BE2C (cell line): ENCODE measurements around the gene HEPN1.

Experiments
- DNase-seq: peaks from one replicate; pipeline ENCODE4 v3.0.0-alpha.2; 2020
- H3K27me3 ChIP-seq: fragments of 250-450 bp; sonication (Bioruptor Pico); 2 replicates; pipeline ENCODE4 v1.5.1; 2020; ENCODE audit warnings: mild to moderate bottlenecking
- H3K36me3 ChIP-seq: fragments of 250-450 bp; sonication (Bioruptor Pico); 2 replicates; pipeline ENCODE4 v1.5.1; 2020; ENCODE audit warnings: mild to moderate bottlenecking
- H3K4me1 ChIP-seq: fragments of 250-450 bp; sonication (Bioruptor Pico); 2 replicates; pipeline ENCODE4 v1.5.1; 2020
- H3K4me3 ChIP-seq: 2 replicates; pipeline ENCODE4 v1.5.1; 2011; ENCODE audit warnings: low read depth, low read length
- H3K9me3 ChIP-seq: fragments of 250-450 bp; sonication (Bioruptor Pico); 2 replicates; pipeline ENCODE4 v1.5.1; 2020
- TF ChIP-seq, protein P1 (sequence below): IDR thresholded peaks from 2 replicates; pipeline ENCODE4 v1.5.1; 2012; ENCODE audit warnings: mild to moderate bottlenecking, low read depth, low read length

HEPN1 gene

DNA sequence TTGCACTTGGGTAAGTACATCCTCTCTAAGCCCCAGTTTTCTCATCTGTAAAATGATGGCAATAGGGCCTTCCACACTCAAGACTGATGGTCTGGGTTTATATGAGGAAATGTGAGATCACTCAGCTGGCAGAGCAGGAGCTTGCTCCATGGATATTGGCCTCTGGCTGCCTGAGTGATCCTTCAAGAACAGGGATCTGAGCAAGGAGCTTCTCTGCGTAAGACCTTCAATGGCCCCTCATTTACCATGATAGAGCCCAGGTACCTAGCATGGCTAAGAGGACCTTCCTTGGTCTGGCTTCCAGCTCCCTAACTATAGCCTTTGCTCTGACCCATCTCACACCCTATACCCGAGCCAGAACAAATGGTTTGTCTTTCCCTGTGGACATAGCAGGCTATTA lies 26.9 kb upstream of the HEPN1 start:
- Histone ChIP-seq H3K4me3 (no peak overlapping the region), H3K9me3 (no peaks in the 10 kb centered on the region), H3K27me3 (no peaks in the 10 kb centered on the region), H3K36me3 (no peaks in the 10 kb centered on the region), H3K4me1 (peaks cover 11% of the 10 kb centered on the region)
- no peak for DNase-seq
- TF ChIP-seq, protein P1, sequence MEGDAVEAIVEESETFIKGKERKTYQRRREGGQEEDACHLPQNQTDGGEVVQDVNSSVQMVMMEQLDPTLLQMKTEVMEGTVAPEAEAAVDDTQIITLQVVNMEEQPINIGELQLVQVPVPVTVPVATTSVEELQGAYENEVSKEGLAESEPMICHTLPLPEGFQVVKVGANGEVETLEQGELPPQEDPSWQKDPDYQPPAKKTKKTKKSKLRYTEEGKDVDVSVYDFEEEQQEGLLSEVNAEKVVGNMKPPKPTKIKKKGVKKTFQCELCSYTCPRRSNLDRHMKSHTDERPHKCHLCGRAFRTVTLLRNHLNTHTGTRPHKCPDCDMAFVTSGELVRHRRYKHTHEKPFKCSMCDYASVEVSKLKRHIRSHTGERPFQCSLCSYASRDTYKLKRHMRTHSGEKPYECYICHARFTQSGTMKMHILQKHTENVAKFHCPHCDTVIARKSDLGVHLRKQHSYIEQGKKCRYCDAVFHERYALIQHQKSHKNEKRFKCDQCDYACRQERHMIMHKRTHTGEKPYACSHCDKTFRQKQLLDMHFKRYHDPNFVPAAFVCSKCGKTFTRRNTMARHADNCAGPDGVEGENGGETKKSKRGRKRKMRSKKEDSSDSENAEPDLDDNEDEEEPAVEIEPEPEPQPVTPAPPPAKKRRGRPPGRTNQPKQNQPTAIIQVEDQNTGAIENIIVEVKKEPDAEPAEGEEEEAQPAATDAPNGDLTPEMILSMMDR = no peak

DNA sequence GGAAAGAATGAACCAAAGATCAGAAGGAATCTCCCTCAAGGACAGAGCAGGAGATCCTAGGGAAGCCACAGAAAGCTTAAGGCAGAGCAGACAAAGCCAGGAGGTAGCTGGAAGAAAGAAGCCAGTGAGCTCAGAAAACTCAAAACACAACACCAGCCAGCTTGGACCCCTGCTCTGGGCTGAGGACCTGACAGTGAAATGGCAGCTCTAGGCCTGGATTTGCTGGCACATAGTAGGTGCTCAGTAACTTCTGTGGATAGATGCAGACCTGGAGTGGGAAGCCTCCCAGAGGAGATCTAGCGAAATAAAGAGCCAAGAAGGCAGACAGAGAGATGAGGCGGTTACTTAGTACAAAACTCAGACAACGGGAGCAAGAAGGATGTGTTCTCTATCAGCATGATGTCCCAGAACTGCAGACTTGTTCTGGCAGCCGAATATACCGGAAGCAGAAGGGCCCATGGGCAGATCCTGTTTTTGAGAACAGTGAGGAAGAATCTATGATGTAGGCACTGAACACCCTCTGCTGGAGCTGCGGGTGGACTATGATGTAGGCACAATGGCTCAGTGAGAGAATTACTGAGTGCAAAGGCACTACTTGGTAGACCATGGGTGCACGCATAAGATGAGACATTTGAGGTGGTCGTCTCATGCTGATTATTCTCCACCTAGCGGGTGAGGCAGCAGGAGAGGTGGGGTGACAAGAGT lies 26.1 kb upstream of the HEPN1 start:
- H3K4me1 ChIP-seq = peaks cover 11% of the 10 kb centered on the region
- H3K27me3 ChIP-seq = no peaks in the 10 kb centered on the region
- H3K9me3 ChIP-seq = no peaks in the 10 kb centered on the region
- no peak overlapping the region for H3K4me3 ChIP-seq
- H3K36me3 ChIP-seq = no peaks in the 10 kb centered on the region
- TF ChIP-seq, protein P1 = no peak
- no peak for DNase-seq

DNA sequence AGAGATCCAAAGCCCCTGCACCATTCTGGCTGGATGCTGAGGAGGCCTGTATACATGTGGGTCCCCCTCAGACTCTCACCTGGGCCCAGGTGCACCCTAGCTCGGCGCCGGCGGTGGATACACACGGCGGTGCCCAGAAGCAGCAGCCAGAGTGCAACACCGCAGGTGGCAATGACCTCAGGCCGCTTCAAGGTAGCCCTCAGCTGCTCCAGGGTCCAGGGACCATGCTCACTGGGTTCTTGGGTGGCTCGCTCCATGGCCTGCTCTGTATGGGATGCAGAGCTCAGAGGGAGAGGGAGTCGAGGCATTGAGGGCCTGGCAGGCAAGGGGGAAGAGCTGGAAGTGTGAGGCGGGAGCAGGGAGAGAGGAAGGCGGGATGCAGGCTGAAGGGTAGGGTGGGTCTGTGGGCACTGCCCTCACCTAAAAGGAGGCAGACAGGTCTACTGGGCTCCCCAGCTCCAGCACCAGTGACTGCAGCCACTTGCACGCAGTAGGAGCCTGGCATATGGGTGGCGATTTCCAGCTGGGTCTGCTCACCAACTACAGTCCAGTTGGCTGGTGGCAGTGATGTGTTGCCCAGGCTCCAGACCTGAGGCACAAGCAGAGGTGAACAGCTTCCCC lies 25.2 kb upstream of the HEPN1 start:
- H3K4me1 ChIP-seq = peaks cover 11% of the 10 kb centered on the region
- no peaks in the 10 kb centered on the region for H3K36me3 ChIP-seq
- TF ChIP-seq, protein P1 = no peak
- H3K27me3 ChIP-seq = no peaks in the 10 kb centered on the region
- no peak for DNase-seq
- H3K4me3 ChIP-seq = no peak overlapping the region
- H3K9me3 ChIP-seq = no peaks in the 10 kb centered on the region

DNA sequence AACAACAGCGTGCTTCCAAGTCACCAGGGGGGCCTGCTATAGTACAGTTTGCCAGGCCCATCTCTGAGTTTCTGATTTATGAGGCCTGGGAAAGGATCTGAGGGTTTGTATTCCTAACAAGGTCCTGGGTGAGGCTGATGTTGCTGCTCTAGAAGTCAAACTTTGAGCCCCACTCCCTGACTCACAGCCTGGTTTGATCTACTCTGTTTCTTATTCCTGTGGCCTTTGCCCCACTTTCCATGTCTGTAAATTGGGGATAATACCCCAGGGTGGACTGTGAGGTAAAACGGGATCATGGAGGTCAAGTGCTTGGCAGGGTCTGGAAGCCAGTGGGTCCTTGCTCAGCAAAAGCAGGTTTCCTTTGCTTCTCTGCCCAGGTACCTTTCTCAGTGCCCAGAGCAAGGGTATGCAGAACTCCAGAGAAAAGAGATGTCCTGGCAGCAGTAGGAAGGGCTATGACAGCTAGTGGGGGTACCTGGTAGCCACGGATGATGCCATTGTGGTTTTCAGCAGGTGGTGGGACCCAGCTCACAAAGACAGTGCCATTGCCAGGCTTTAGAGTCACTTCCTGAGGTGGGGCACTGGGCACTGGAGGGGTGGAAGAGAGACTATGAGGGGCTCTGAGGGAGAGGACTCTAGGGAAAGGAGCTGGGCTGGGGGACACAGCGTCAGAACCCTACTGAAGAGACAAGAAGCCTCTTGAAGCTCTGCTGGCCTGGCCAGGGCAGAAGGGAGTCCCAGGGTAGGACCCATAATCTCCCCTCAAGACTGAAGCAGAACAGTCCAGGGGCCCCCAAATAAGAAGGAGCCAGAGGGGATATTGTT lies 24.2 kb upstream of the HEPN1 start:
- TF ChIP-seq, protein P1 = no peak
- Histone ChIP-seq H3K4me3 (no peak overlapping the region), H3K36me3 (no peaks in the 10 kb centered on the region), H3K27me3 (peaks cover under 1% of the 10 kb centered on the region), H3K9me3 (no peaks in the 10 kb centered on the region), H3K4me1 (peaks cover 11% of the 10 kb centered on the region)
- DNase-seq = no peak

DNA sequence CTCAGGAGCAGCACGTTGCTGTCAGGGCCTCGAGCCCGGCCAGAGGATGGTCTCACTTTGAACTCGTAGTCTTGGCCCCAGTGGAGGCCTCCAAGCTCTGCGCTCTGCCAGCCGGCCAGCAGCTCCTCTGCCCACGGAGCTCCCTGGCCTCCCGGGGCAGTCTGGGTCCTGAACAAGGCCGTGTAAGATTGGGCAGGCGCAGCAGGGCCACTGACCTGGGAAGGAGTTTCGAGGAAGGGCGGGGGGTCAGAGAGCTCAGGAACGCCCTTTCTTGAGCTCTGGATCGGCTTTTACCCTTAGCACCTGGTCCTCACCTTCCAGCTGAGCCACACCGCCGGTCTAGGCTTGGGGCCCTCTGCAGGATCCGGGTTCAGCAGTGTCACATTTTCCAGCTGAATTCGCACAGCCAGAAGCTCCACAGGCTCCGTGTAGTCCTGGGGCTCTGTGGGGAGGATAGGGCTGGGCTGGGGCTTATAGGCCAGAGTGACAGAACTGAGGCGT lies 23.5 kb upstream of the HEPN1 start:
- Histone ChIP-seq H3K4me1 (peaks cover 11% of the 10 kb centered on the region), H3K27me3 (peaks cover 6% of the 10 kb centered on the region), H3K4me3 (no peak overlapping the region), H3K9me3 (no peaks in the 10 kb centered on the region), H3K36me3 (no peaks in the 10 kb centered on the region)
- no peak for DNase-seq
- TF ChIP-seq, protein P1 = no peak
